Prostate gland (tissue), 2 donors: Measurements from ENCODE around the gene SESN3. TPM values are rescaled to one million over a fixed set of nuclear protein-coding genes. Genes with fewer than 3 reads are reported as not detected.

Experiments used
- DNase-seq: peaks from one replicate; pipeline ENCODE4 v3.0.0-alpha.2; 2019; ENCODE audit warnings: low spot score
- H3K27ac ChIP-seq, 2 donors: fragments of 200-600 bp; sonication (generic); 2 replicates each; pipeline ENCODE4 v1.5.1; 2017 to 2019
- H3K27me3 ChIP-seq: fragments of 200-600 bp; sonication (generic); replicated peaks from 2 replicates; pipeline ENCODE4 v1.5.1; 2019; ENCODE audit not compliant: insufficient read depth
- H3K36me3 ChIP-seq, 2 donors: fragments of 200-600 bp; sonication (generic); 1 replicate in 1 of 2; 2 replicates in 1 of 2; pipeline versions ENCODE4 v1.5.1 to v1.8.1; 2017 to 2019
- H3K4me1 ChIP-seq: fragments of 200-600 bp; sonication (generic); replicated peaks from 2 replicates; pipeline ENCODE4 v1.5.1; 2019
- H3K4me3 ChIP-seq, 2 donors: fragments of 200-600 bp; sonication (generic); 2 replicates each; pipeline ENCODE4 v1.5.1; 2017 to 2019
- H3K9me3 ChIP-seq: fragments of 200-600 bp; sonication (generic); 2 replicates; pipeline ENCODE4 v1.5.1; 2017
- POLR2A ChIP-seq: fragments of 450-650 bp; IDR thresholded peaks from one replicate; pipeline ENCODE4 v1.6.1; 2016; ENCODE audit warnings: antibody characterized with exemption, mild to moderate bottlenecking
- POLR2AphosphoS5 ChIP-seq: sonication (generic); formaldehyde crosslinking; IDR thresholded peaks from one replicate; pipeline ENCODE4 v1.6.1; 2017; ENCODE audit warnings: antibody characterized with exemption
- whole genome bisulfite sequencing: methylation state at CpG from one replicate; pipeline ENCODE4 v1.1.5; 2018; 5-methylcytosine and 5-hydroxymethylcytosine counted together
- intact Hi-C: fragments of 100-400 bp; cut with DNase I; formaldehyde crosslinking; loops from one replicate; pipeline ENCODE4 v1.14.2; 2022
- total RNA-seq, 2 donors: library from RNA; depleted of rRNA; stranded (reverse); fragments of >200 nt; gene quantifications; one replicate each; pipeline ENCODE4 v1.1.0, GENCODE V29; 2016
- TF ChIP-seq, protein P1 (sequence below), 4 experiments: fragments of 200-600 bp in 2 of 4; fragments of 450-650 bp in 2 of 4; sonication (generic) in 2 of 4; IDR thresholded peaks; 1 replicate in 3 of 4; 2 replicates in 1 of 4; pipeline ENCODE4 v1.5.1; 2016 to 2019; ENCODE audit warnings: antibody characterized with exemption in 4 of 4, mild to moderate bottlenecking in 2 of 4, moderate library complexity in 2 of 4

The SESN3 gene
- total RNA-seq, 2 donors from 2014 or later = 21.3 to 33.8 TPM

DNA sequence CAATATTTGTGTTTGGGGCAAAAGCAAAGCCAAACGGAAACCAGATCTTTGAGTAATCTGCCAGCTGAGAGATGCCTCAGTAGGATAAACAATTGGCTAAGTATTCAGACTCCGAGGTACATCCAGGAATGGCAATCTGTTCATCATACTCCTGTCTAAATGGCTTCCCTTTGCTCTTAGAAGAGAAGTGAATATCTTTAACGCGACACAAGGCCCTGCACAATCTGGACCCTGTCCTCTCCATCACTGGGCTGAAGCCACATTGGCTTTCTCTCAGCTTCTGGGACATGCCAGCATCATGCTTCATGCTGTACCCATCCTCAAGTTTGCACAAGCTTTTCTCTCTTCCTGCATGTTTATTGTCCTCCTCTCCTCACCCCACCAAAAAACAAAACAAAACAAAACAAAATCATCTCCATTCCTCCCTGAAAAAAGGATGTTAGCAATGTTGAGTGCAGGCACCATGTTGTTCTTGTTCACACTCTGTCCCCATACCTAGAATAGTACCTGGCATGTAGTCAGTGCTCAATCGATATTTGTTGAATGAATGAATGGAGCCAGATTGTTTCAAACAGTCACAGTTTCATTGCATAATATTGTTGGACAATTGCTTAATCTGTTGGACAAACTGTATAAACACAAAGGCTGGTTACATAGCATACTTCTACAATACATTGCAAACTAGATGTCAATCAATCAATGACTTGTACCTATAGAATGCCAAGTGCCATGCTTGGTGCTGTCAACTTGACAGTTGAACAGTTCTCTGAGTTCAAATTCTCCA lies 38.2 kb upstream of the SESN3 start:
- Histone ChIP-seq H3K27me3 (no peaks in the 10 kb centered on the region), H3K4me3 (no peak overlapping the region), H3K9me3 (no peaks in the 10 kb centered on the region), H3K36me3 (no peaks in the 10 kb centered on the region), H3K4me1 (no peaks in the 10 kb centered on the region), H3K27ac (no peak overlapping the region)
- no peak for DNase-seq
- TF ChIP-seq POLR2A (no peak), POLR2AphosphoS5 (no peak)
- TF ChIP-seq, protein P1, sequence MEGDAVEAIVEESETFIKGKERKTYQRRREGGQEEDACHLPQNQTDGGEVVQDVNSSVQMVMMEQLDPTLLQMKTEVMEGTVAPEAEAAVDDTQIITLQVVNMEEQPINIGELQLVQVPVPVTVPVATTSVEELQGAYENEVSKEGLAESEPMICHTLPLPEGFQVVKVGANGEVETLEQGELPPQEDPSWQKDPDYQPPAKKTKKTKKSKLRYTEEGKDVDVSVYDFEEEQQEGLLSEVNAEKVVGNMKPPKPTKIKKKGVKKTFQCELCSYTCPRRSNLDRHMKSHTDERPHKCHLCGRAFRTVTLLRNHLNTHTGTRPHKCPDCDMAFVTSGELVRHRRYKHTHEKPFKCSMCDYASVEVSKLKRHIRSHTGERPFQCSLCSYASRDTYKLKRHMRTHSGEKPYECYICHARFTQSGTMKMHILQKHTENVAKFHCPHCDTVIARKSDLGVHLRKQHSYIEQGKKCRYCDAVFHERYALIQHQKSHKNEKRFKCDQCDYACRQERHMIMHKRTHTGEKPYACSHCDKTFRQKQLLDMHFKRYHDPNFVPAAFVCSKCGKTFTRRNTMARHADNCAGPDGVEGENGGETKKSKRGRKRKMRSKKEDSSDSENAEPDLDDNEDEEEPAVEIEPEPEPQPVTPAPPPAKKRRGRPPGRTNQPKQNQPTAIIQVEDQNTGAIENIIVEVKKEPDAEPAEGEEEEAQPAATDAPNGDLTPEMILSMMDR (IDR thresholded peaks at IDR 0.05) = no peak
- 75% methylated on average over 5 of the region's 5 CpGs for WGBS
- intact Hi-C loops = no loop called here

DNA sequence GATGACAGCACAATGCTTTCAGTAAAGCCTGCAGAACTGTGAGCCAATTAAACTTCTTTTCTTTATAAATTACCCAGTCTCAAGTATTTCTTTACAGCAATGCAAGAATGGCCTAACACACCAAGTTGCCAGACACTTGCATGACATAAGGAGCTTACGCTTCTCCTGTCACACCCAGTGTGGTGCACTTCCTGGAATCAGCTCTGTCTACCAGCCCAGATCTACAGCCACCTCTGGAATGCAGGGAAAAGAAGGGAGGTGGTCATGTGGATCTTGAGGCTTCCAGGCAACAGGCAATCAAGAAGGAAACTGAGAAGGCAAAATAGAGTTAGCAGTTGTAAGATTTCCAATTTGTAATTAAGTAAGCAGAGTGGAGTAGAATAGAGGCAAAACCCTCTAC lies 37.4 kb upstream of the SESN3 start:
- intact Hi-C loops = no loop called here

DNA sequence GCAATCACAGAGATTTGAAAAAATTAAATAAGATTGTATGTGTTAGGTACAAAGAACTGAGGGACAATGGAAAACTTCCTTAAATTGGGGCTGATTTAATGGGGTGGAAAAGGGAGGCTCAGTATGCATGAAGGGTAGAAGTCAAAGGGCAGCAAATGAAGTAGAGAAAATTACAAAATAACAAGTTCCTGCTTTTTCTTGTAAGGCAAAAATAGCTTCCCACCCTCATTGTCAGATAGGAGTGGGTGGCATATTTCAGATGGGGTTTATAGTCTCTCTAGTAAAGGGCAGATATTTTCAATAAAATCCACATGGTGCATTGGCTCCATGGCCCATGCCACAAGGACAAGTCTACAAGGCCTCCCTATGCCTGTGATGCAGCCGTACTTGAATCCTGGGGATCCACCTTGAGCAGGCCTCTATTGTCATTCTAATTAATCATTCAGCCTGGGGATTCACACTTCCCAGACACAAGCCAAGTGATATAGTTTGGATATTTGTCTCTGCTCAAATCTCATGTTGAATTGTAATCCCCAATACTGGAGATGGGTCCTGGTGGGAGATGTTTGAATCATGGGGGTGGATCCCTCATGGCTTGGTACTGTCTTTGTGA lies 36.7 kb upstream of the SESN3 start:
- no peaks in the 10 kb centered on the region for H3K36me3 ChIP-seq
- no peaks in the 10 kb centered on the region for H3K27me3 ChIP-seq
- 0% methylated on average over 1 of the region's 1 CpG for WGBS
- no peak overlapping the region for H3K27ac ChIP-seq
- H3K9me3 ChIP-seq = no peaks in the 10 kb centered on the region
- no peak for TF ChIP-seq POLR2A
- TF ChIP-seq, protein P1 (IDR thresholded peaks at IDR 0.05) = no peak
- no peak for TF ChIP-seq POLR2AphosphoS5
- DNase-seq = no peak
- intact Hi-C loops = no loop called here
- H3K4me1 ChIP-seq = no peaks in the 10 kb centered on the region
- no peak overlapping the region for H3K4me3 ChIP-seq

More for the DNA sequence above, 37.4 kb upstream of the SESN3 start:
- Histone ChIP-seq H3K27me3 (no peaks in the 10 kb centered on the region), H3K27ac (no peak overlapping the region), H3K9me3 (no peaks in the 10 kb centered on the region), H3K4me3 (no peak overlapping the region), H3K36me3 (no peaks in the 10 kb centered on the region), H3K4me1 (no peaks in the 10 kb centered on the region)
- TF ChIP-seq, protein P1 (IDR thresholded peaks at IDR 0.05) = no peak
- no peak for TF ChIP-seq POLR2A
- no peak for TF ChIP-seq POLR2AphosphoS5
- whole genome bisulfite sequencing = 96% methylated on average over 1 of the region's 1 CpG
- DNase-seq = no peak

DNA sequence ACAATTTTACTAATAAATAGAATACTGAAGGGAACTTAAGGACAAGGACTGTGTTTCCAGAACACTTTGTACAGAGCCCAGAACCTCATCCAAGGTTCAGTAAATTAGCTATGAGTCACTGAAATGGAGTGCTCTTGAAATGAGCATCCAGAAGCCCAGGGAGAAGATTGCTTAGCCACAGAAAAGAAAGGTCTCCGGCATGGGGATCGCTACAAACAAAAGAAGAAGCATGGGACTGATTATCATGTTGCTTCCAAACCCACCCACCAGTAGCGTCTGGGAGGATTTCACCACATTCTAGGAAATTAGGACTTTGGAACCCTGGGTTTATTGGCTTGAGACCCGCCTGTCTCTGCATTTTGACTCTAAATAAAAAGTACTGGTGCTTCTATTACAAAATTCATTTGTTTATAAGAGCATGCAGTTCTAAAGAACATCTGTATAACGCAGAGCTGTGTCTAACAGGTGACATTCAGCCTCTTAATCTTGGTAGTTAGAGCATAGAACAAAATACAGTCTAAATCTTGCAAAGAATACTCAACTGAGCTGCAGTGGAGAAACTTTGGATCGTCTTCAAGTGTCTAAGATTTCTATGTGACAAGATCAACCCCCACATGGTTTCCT lies 35.9 kb upstream of the SESN3 start:
- intact Hi-C loops = no loop called here
- no peak overlapping the region for H3K4me3 ChIP-seq
- WGBS = 79% methylated on average over 6 of the region's 6 CpGs
- TF ChIP-seq, protein P1 (IDR thresholded peaks at IDR 0.05) = no peak
- TF ChIP-seq POLR2A (no peak), POLR2AphosphoS5 (no peak)
- DNase-seq = no peak
- H3K27me3 ChIP-seq = no peaks in the 10 kb centered on the region
- no peaks in the 10 kb centered on the region for H3K4me1 ChIP-seq
- H3K36me3 ChIP-seq = no peaks in the 10 kb centered on the region
- peak overlapping the region; percentile 2 to 40 for H3K27ac ChIP-seq
- H3K9me3 ChIP-seq = no peaks in the 10 kb centered on the region
